ENCODE results near the gene PMPCA. TPM values are rescaled to one million over a fixed set of nuclear protein-coding genes. Genes with fewer than 3 reads are reported as not detected.

The PMPCA gene
- total and polyA plus RNA-seq, 2 of the 8 experiments (the other 6 are each of a cell fraction or from before 2014, with no cell fraction given): 60.0 to 88.2 TPM

- no peak for TF ChIP-seq ATF2 (IDR thresholded peaks at IDR 0.05; ENCODE audit: low read length)
- TF ChIP-seq YY1 (IDR thresholded peaks at IDR 0.05; ENCODE audit: low read depth, low read length): no peak
- TF ChIP-seq CBX5 (IDR thresholded peaks at IDR 0.05; ENCODE audit: low read depth, low read length): no peak
- no peak for TF ChIP-seq CTBP2 (IDR thresholded peaks at IDR 0.05; ENCODE audit: borderline replicate concordance, insufficient read depth, insufficient read length, low read length)
- TF ChIP-seq GABPA (IDR thresholded peaks at IDR 0.05; ENCODE audit: borderline replicate concordance, insufficient read depth, low read length): no peak
- no peak for TF ChIP-seq GTF2F1 (IDR thresholded peaks at IDR 0.05; ENCODE audit: borderline replicate concordance, low read depth, low read length)
Observed at GRCh38 chr9:136460772-136461325, 50.4 kb downstream of the PMPCA start (continued).

Measured in H1 (cell line).